Osteoblast (primary cell): ENCODE results near the gene LTN1. TPM values are rescaled to one million over a fixed set of nuclear protein-coding genes. Genes with fewer than 3 reads are reported as not detected.

Experiments used
- DNase-seq: peaks from one replicate; pipeline ENCODE4 v3.0.0; 2011; ENCODE audit warnings: low spot score, mixed read lengths; ENCODE audit not compliant: insufficient read length; ENCODE audit errors: missing footprints
- H2AFZ ChIP-seq: 2 replicates; pipeline ENCODE4 v1.6.0; 2011; ENCODE audit warnings: mild to moderate bottlenecking, low read length
- H3K27ac ChIP-seq: 2 replicates; pipeline ENCODE4 v1.5.1; 2011; ENCODE audit warnings: mild to moderate bottlenecking, low read depth, low read length, moderate library complexity
- H3K27me3 ChIP-seq: 2 replicates; pipeline ENCODE4 v1.6.0; 2012; ENCODE audit warnings: mild to moderate bottlenecking, control low read depth, inconsistent platforms, low read length, moderate library complexity; ENCODE audit not compliant: insufficient read depth
- H3K36me3 ChIP-seq: 2 replicates; pipeline ENCODE4 v1.5.1; 2011; ENCODE audit warnings: mild to moderate bottlenecking, low read length, control low read depth, moderate library complexity; ENCODE audit not compliant: insufficient read depth
- H3K4me1 ChIP-seq: 2 replicates; pipeline ENCODE4 v1.5.1; 2011; ENCODE audit warnings: mild to moderate bottlenecking, low read length, control low read depth, moderate library complexity; ENCODE audit not compliant: insufficient read depth
- H3K4me2 ChIP-seq: 2 replicates; pipeline ENCODE4 v1.6.0; 2011; ENCODE audit warnings: mild to moderate bottlenecking, low read length; ENCODE audit not compliant: insufficient read depth
- H3K4me3 ChIP-seq: fragments of 200-600 bp; sonication (generic); 3 replicates; pipeline ENCODE4 v1.5.1; 2012; ENCODE audit warnings: mild to moderate bottlenecking, low read length, inconsistent platforms; ENCODE audit not compliant: insufficient read depth
- H3K79me2 ChIP-seq: 2 replicates; pipeline ENCODE4 v1.6.0; 2012; ENCODE audit warnings: mild to moderate bottlenecking, low read length, control low read depth, inconsistent platforms; ENCODE audit not compliant: insufficient read depth
- H3K9me3 ChIP-seq: 2 replicates; pipeline ENCODE4 v1.5.1; 2011; ENCODE audit warnings: low read depth, low read length, control low read depth
- H4K20me1 ChIP-seq: 2 replicates; pipeline ENCODE4 v1.6.0; 2012; ENCODE audit warnings: mild to moderate bottlenecking, low read length, control low read depth; ENCODE audit not compliant: insufficient read depth
- total RNA-seq: library from RNA; depleted of rRNA; stranded (reverse); fragments of >200 nt; gene quantifications from 2 replicates; pipeline ENCODE4 v1.2.3, GENCODE V29; 2012
- TF ChIP-seq, protein P1 (sequence below): IDR thresholded peaks from 2 replicates; pipeline ENCODE4 v1.5.1; 2011; ENCODE audit warnings: mild to moderate bottlenecking, low read depth, low read length, moderate library complexity; ENCODE audit errors: extremely low read depth

The LTN1 gene
- total RNA-seq, 1 donor = 27.5 TPM

DNA sequence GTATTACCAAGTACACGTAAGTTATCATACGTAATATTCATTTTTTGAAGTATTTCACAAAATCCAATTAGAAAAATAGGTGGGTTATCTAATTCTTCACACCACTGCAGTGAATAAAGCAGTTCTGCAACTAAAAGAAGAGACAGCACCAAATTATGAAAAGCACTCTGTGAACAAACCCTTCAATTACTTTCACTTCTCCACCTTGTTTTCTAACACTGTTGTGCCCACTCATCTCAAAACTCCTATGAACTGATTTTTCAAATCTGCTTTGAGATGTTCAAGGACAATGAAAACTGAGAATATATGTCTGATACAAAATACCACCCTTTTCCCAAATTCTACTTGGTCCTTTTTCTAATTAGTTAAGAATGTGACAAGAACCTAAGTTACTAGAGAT lies 39.4 kb downstream of the LTN1 start:
- H3K9me3 ChIP-seq = no peaks in the 10 kb centered on the region
- DNase-seq = no peak
- H3K27me3 ChIP-seq = no peaks in the 10 kb centered on the region
- no peak overlapping the region for H3K4me3 ChIP-seq
- peaks cover 8% of the 10 kb centered on the region for H3K79me2 ChIP-seq
- H2AFZ ChIP-seq = no peak overlapping the region
- TF ChIP-seq, protein P1, sequence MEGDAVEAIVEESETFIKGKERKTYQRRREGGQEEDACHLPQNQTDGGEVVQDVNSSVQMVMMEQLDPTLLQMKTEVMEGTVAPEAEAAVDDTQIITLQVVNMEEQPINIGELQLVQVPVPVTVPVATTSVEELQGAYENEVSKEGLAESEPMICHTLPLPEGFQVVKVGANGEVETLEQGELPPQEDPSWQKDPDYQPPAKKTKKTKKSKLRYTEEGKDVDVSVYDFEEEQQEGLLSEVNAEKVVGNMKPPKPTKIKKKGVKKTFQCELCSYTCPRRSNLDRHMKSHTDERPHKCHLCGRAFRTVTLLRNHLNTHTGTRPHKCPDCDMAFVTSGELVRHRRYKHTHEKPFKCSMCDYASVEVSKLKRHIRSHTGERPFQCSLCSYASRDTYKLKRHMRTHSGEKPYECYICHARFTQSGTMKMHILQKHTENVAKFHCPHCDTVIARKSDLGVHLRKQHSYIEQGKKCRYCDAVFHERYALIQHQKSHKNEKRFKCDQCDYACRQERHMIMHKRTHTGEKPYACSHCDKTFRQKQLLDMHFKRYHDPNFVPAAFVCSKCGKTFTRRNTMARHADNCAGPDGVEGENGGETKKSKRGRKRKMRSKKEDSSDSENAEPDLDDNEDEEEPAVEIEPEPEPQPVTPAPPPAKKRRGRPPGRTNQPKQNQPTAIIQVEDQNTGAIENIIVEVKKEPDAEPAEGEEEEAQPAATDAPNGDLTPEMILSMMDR = no peak
- H4K20me1 ChIP-seq = no peaks in the 10 kb centered on the region
- no peak overlapping the region for H3K27ac ChIP-seq
- H3K4me1 ChIP-seq = no peaks in the 10 kb centered on the region
- no peak overlapping the region for H3K4me2 ChIP-seq
- H3K36me3 ChIP-seq = peaks cover 48% of the 10 kb centered on the region

DNA sequence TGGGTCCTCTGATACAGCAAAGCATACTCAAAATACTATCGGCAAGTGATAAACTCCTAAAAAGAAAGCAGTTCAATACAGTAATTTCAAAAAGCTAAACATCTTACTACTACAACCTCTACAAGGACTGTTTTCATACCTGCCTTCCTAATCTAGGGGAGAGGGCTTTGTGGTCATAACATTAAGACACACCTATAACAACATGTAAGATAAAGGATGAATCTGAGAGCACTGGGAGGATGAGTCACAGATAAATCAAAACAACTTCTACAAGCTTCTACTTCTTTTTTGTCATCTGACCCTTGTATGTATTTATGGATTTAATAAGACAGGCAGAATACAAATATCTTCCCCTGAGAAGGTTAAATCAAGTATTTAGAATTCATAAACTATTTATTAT lies 40.0 kb downstream of the LTN1 start:
- peaks cover 42% of the 10 kb centered on the region for H3K36me3 ChIP-seq
- no peak for DNase-seq
- no peaks in the 10 kb centered on the region for H4K20me1 ChIP-seq
- no peak overlapping the region for H3K4me3 ChIP-seq
- no peaks in the 10 kb centered on the region for H3K27me3 ChIP-seq
- peaks cover 8% of the 10 kb centered on the region for H3K79me2 ChIP-seq
- TF ChIP-seq, protein P1 = no peak
- H3K9me3 ChIP-seq = no peaks in the 10 kb centered on the region
- H3K4me1 ChIP-seq = no peaks in the 10 kb centered on the region
- H2AFZ ChIP-seq = no peak overlapping the region
- H3K4me2 ChIP-seq = no peak overlapping the region
- no peak overlapping the region for H3K27ac ChIP-seq

DNA sequence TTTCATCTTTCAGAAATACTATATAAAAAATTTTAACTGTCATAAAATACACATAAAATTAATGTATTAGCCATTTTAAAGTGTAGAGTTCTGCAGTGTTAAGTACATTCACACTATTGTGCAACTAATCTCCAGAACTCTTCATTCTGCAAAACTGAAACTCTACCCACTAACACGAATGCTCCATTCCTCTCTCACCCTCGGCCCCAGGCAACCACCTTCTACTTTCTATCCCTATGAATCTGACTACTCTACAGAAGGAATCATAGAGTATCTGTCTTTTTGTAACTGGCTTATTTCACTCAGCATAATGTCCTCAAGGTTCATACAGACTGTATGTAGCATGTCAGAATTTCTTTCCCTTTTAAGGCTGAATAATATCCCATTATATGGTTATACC lies 43.4 kb downstream of the LTN1 start:
- H3K4me1 ChIP-seq = peaks cover 1% of the 10 kb centered on the region
- H3K27me3 ChIP-seq = no peaks in the 10 kb centered on the region
- H4K20me1 ChIP-seq = no peaks in the 10 kb centered on the region
- no peak overlapping the region for H3K4me2 ChIP-seq
- H3K27ac ChIP-seq = no peak overlapping the region
- no peak overlapping the region for H3K4me3 ChIP-seq
- DNase-seq = no peak
- H3K36me3 ChIP-seq = peaks cover 48% of the 10 kb centered on the region
- no peak overlapping the region for H2AFZ ChIP-seq
- TF ChIP-seq, protein P1 = no peak
- peaks cover 2% of the 10 kb centered on the region for H3K79me2 ChIP-seq
- H3K9me3 ChIP-seq = no peaks in the 10 kb centered on the region

DNA sequence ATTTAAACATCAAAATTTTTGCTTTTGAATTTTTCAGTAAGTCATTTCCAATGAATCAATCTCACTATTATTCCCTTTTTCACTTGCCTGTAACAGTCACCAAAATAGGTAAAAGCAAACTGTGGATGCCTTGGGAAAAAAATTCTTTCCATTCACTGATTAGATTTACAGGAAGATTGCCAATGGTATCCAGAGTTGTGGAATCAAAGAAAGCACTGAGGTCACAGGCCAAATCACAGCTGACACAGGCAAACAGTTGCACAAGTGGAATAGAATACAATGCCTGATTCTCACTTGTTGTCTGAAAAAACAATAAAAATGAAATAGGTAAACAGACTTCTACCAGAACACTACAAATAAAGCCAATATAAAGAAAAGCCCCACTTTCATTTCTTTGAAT lies 48.4 kb downstream of the LTN1 start:
- peaks cover 8% of the 10 kb centered on the region for H3K4me1 ChIP-seq
- no peak for DNase-seq
- no peaks in the 10 kb centered on the region for H4K20me1 ChIP-seq

More for the DNA sequence above, 48.4 kb downstream of the LTN1 start:
- TF ChIP-seq, protein P1 = no peak
- Histone ChIP-seq H3K9me3 (no peaks in the 10 kb centered on the region), H2AFZ (no peak overlapping the region), H3K4me3 (no peak overlapping the region), H3K4me2 (no peak overlapping the region), H3K36me3 (peaks cover 43% of the 10 kb centered on the region), H3K27me3 (no peaks in the 10 kb centered on the region), H3K79me2 (no peaks in the 10 kb centered on the region), H3K27ac (no peak overlapping the region)
